Gastroesophageal sphincter (tissue), 4 donors: ENCODE measurements around the gene SULT4A1. TPM values are rescaled to one million over a fixed set of nuclear protein-coding genes. Genes with fewer than 3 reads are reported as not detected.

ENCODE experiments used
- ATAC-seq: fragments of 150-250 bp; one replicate; pipeline ENCODE4 v1.9.1; 2016; ENCODE audit warnings: mild to moderate bottlenecking, moderate library complexity
- H3K27ac ChIP-seq, 4 donors: fragments of 200-600 bp; sonication (generic) in 3 of 4; 1 replicate in 3 of 4; 2 replicates in 1 of 4; pipeline ENCODE4 v1.5.1; 2016 to 2019
- H3K27me3 ChIP-seq: fragments of 200-600 bp; sonication (generic); one replicate; pipeline ENCODE4 v1.5.1; 2019
- H3K36me3 ChIP-seq, 2 donors: fragments of 200-600 bp; sonication (generic); one replicate each; pipeline ENCODE4 v1.5.1; 2019; ENCODE audit warnings: control low read depth in 1 of 2
- H3K4me1 ChIP-seq, 3 donors: fragments of 200-600 bp; sonication (generic); 1 replicate in 2 of 3; 2 replicates in 1 of 3; pipeline ENCODE4 v1.5.1; 2016 to 2019; ENCODE audit warnings: control low read depth in 2 of 3
- H3K4me3 ChIP-seq, 2 donors: fragments of 200-600 bp; sonication (generic); one replicate each; pipeline ENCODE4 v1.5.1; 2019; ENCODE audit warnings: mild to moderate bottlenecking in 1 of 2, moderate library complexity in 1 of 2
- H3K9me3 ChIP-seq, 3 donors: fragments of 200-600 bp; sonication (generic); one replicate each; pipeline ENCODE4 v1.5.1; 2017 to 2019; ENCODE audit warnings: control low read depth in 2 of 3
- CTCF ChIP-seq, 4 experiments: fragments of 200-600 bp in 2 of 4; fragments of 450-650 bp in 2 of 4; sonication (generic) in 1 of 4; IDR thresholded peaks; one replicate each; pipeline ENCODE4 v1.5.1; 2017 to 2019; ENCODE audit warnings: antibody characterized with exemption in 4 of 4, mild to moderate bottlenecking in 2 of 4, moderate library complexity in 2 of 4
- EP300 ChIP-seq: sonication (generic); formaldehyde crosslinking; IDR thresholded peaks from one replicate; pipeline ENCODE4 v1.6.1; 2017; ENCODE audit warnings: antibody characterized with exemption, mild to moderate bottlenecking
- POLR2A ChIP-seq, 2 donors: fragments of 450-650 bp; IDR thresholded peaks; one replicate each; pipeline ENCODE4 v1.6.1; 2017; ENCODE audit warnings: antibody characterized with exemption in 2 of 2, mild to moderate bottlenecking in 2 of 2, moderate library complexity in 1 of 2
- POLR2AphosphoS5 ChIP-seq: sonication (generic); formaldehyde crosslinking; IDR thresholded peaks from one replicate; pipeline ENCODE4 v1.6.1; 2017; ENCODE audit warnings: antibody characterized with exemption
- WGBS, 2 donors: methylation state at CpG; one replicate each; pipeline ENCODE4 v1.1.5; 2018; ENCODE audit warnings: low coverage in 1 of 2; 5-methylcytosine and 5-hydroxymethylcytosine counted together
- total RNA-seq, 4 donors: library from RNA; depleted of rRNA; stranded (reverse); fragments of >200 nt; gene quantifications; one replicate each; pipeline ENCODE4 v1.1.0, GENCODE V29; 2016

The SULT4A1 gene
- total RNA-seq, 4 donors from 2014 or later: 0.16 to 1.7 (median 0.54) TPM; not detected in 1

GRCh38 chr22:43890901-43891331, 28.6 kb upstream of the SULT4A1 start:
- Histone ChIP-seq H3K9me3 (no peaks in the 10 kb centered on the region), H3K36me3 (no peaks in the 10 kb centered on the region), H3K27ac (no peak overlapping the region), H3K27me3 (peaks cover 95% of the 10 kb centered on the region), H3K4me1 (peaks cover 0 to 15% (median 7%) of the 10 kb centered on the region in 3 donors), H3K4me3 (no peak overlapping the region)
- no peak for ATAC-seq
- WGBS, 2 donors: no CpG with 5 or more reads among the region's 24 CpGs
- no peak for TF ChIP-seq EP300
- no peak for TF ChIP-seq CTCF (IDR thresholded peaks at IDR 0.05)
- TF ChIP-seq POLR2AphosphoS5: no peak
- no peak for TF ChIP-seq POLR2A (IDR thresholded peaks at IDR 0.05)

GRCh38 chr22:43889860-43890253, 27.5 kb upstream of the SULT4A1 start:
- Histone ChIP-seq H3K27ac (no peak overlapping the region), H3K4me3 (no peak overlapping the region), H3K9me3 (no peaks in the 10 kb centered on the region), H3K4me1 (peaks cover 0 to 15% (median 7%) of the 10 kb centered on the region in 3 donors), H3K27me3 (peaks cover 97% of the 10 kb centered on the region), H3K36me3 (no peaks in the 10 kb centered on the region)
- ATAC-seq: no peak
- WGBS, 2 donors: 17 to 50% methylated on average over 1 to 2 of the region's 4 CpGs
- TF ChIP-seq POLR2AphosphoS5: no peak
- no peak for TF ChIP-seq POLR2A (IDR thresholded peaks at IDR 0.05)
- TF ChIP-seq EP300: no peak
- TF ChIP-seq CTCF (IDR thresholded peaks at IDR 0.05): no peak

GRCh38 chr22:43889201-43889859, 27.0 kb upstream of the SULT4A1 start:
- 67 to 75% methylated on average over 2 of the region's 16 CpGs for WGBS, 2 donors
- Histone ChIP-seq H3K4me1 (peaks cover 0 to 15% (median 7%) of the 10 kb centered on the region in 3 donors), H3K27ac (no peak overlapping the region), H3K9me3 (no peaks in the 10 kb centered on the region), H3K4me3 (no peak overlapping the region), H3K36me3 (no peaks in the 10 kb centered on the region), H3K27me3 (peaks cover 98% of the 10 kb centered on the region)
- ATAC-seq: no peak
- TF ChIP-seq CTCF (IDR thresholded peaks at IDR 0.05) (no peak), EP300 (no peak), POLR2AphosphoS5 (no peak), POLR2A (IDR thresholded peaks at IDR 0.05) (no peak)

GRCh38 chr22:43888740-43889139, 26.4 kb upstream of the SULT4A1 start:
- 50 to 56% methylated on average over 2 of the region's 4 CpGs for WGBS, 2 donors
- TF ChIP-seq POLR2AphosphoS5 (no peak), CTCF (IDR thresholded peaks at IDR 0.05) (no peak), POLR2A (IDR thresholded peaks at IDR 0.05) (no peak), EP300 (no peak)

GRCh38 chr22:43887391-43887790, 25.1 kb upstream of the SULT4A1 start:
- 60 to 100% methylated on average over 1 to 2 of the region's 4 CpGs for WGBS, 2 donors
- no peak overlapping the region for H3K27ac ChIP-seq
- H3K36me3 ChIP-seq: no peaks in the 10 kb centered on the region
- peaks cover 87% of the 10 kb centered on the region for H3K27me3 ChIP-seq
- TF ChIP-seq POLR2A (IDR thresholded peaks at IDR 0.05) (no peak), POLR2AphosphoS5 (no peak), EP300 (no peak), CTCF (IDR thresholded peaks at IDR 0.05) (no peak)
- H3K4me3 ChIP-seq: no peak overlapping the region
- ATAC-seq: no peak
- peaks cover 0 to 15% (median 7%) of the 10 kb centered on the region in 3 donors for H3K4me1 ChIP-seq
- H3K9me3 ChIP-seq: no peaks in the 10 kb centered on the region

More at GRCh38 chr22:43888740-43889139, 26.4 kb upstream of the SULT4A1 start:
- H3K27ac ChIP-seq: no peak overlapping the region
- no peak overlapping the region for H3K4me3 ChIP-seq
- peaks cover 0 to 15% (median 7%) of the 10 kb centered on the region in 3 donors for H3K4me1 ChIP-seq
- ATAC-seq: no peak
- no peaks in the 10 kb centered on the region for H3K9me3 ChIP-seq
- H3K27me3 ChIP-seq: peaks cover 96% of the 10 kb centered on the region
- H3K36me3 ChIP-seq: no peaks in the 10 kb centered on the region
